ENCODE measurements around the gene WWC1. TPM values are rescaled to one million over a fixed set of nuclear protein-coding genes. Genes with fewer than 3 reads are reported as not detected.

WWC1 gene
- total and polyA plus RNA-seq, 9 of the 15 experiments (the other 6 are each of a cell fraction or from before 2014, with no cell fraction given), result under 0.01 to 0.54 (median 0.42) TPM; not detected in 6

- H3K27ac ChIP-seq (ENCODE audit: extremely low read depth, low read depth, low read length), result no peak overlapping the region
- CTCF ChIA-PET (ENCODE audit: low intra/inter-chr PET ratio), result no interaction called here
- H3K36me3 ChIP-seq (ENCODE audit: control insufficient read depth, insufficient read depth, low read length), result no peaks in the 10 kb centered on the region
- POLR2A ChIA-PET, result no interaction called here
- no peaks in the 10 kb centered on the region for H4K20me1 ChIP-seq (replicated peaks; ENCODE audit: control insufficient read depth, insufficient read depth, low read length)
- H3K9me1 ChIP-seq (ENCODE audit: control insufficient read depth, insufficient read depth, low read length), result no peaks in the 10 kb centered on the region
- no peaks in the 10 kb centered on the region for H3K9me3 ChIP-seq (replicated peaks; ENCODE audit: control insufficient read depth, insufficient read depth, low read depth, low read length)
- BruUV-seq (replicated peaks), result no TSS peak
- FAIRE-seq (no peak), ATAC-seq (no peak), DNase-seq (ENCODE audit: extremely low read depth in 1 of 4, low spot score in 3 of 4) (no peak)
- peaks cover 3 to 40% of the 10 kb centered on the region in 2 experiments; a peak in 2 of 5 replicates for H3K27me3 ChIP-seq (ENCODE audit: control insufficient read depth in 2 of 2, insufficient read depth in 2 of 2, low read length in 2 of 2)
- H3K79me2 ChIP-seq (ENCODE audit: control insufficient read depth, insufficient read depth, low read length), result no peaks in the 10 kb centered on the region
- no peak overlapping the region for H3K9ac ChIP-seq (ENCODE audit: insufficient read depth in 1 of 2, low read depth in 2 of 2, low read length in 2 of 2)
- in situ Hi-C loops (cut with MboI) (loop anchor here (10.0 kb wide), 1 partner anchor 155 kb away; no protein-coding TSS in a partner anchor), intact Hi-C loops (cut with micrococcal nuclease) (no loop called here)
- TF ChIP-seq NKRF (IDR thresholded peaks at IDR 0.05; ENCODE audit: borderline replicate concordance), result no peak
- no peak for TF ChIP-seq THRAP3 (IDR thresholded peaks at IDR 0.05; ENCODE audit: borderline replicate concordance)
- no peak for TF ChIP-seq ZHX1 (conservative IDR thresholded peaks at IDR 0.05; ENCODE audit: low read length)
- TF ChIP-seq HMG20B (CRISPR knock-in tag; IDR thresholded peaks at IDR 0.05), result no peak
- TF ChIP-seq ZNF79 (CRISPR knock-in tag; IDR thresholded peaks at IDR 0.05; ENCODE audit: low read depth), result no peak
- no peak for TF ChIP-seq MEF2D (tag; conservative IDR thresholded peaks at IDR 0.05; ENCODE audit: low read depth)
- TF ChIP-seq, protein P1, sequence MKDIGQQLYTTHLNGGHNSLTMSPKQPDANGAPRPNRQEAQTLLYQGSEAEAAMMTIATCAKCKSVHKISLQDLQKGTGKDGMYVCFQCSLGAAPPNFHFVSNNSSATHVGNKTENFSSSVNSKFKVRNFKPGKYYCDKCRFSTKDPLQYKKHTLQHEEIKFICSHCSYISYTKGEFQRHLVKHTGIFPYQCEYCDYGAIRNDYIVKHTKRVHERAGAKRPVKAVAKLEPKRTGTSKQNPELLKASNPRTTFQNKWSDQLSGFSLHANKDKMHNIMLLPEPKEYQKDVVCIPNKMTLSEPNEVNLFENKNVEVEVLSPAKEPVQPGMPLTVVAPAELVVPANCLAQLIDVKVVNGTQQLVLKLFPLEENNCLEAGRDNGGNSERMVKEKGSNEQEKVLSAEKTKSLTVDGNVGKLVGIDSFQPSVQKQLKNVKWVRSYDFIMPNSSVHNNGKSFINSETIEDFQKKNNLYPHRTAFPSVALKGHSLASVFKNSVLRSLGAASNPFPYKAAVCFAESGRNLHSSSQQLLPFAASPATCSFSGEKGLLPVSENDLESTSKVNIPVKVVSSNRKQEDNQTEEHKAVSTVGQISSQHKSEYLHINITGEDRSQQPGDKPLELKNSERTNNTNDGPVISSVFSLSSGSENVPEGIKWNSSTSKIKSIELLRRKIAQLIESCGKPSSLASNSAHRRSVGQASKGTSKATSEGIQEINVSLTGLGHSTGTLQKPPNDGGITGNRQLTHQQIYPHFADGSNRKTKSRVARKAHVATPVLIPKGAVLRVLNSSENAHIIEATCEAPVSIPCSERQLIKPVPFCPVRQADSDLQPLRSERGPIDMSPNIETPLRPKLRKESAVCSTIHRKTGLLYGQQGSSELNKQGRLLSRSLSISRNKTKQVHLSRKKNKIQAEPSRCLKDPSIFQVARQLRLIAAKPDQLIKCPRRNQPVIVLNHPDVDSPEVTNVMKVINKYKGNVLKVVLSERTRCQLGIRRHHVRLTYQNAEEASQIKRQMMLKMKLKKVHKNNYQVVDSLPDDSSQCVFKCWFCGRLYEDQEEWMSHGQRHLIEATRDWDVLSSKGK (CRISPR knock-in tag; IDR thresholded peaks at IDR 0.05), result no peak
- no peak for TF ChIP-seq ZNF134 (CRISPR knock-in tag; conservative IDR thresholded peaks at IDR 0.05)
- no peak for TF ChIP-seq FOXK1 (CRISPR knock-in tag; IDR thresholded peaks at IDR 0.05; ENCODE audit: borderline replicate concordance)
- TF ChIP-seq, protein P2, sequence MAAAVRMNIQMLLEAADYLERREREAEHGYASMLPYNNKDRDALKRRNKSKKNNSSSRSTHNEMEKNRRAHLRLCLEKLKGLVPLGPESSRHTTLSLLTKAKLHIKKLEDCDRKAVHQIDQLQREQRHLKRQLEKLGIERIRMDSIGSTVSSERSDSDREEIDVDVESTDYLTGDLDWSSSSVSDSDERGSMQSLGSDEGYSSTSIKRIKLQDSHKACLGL (CRISPR knock-in tag; IDR thresholded peaks at IDR 0.05; ENCODE audit: borderline replicate concordance, poor library complexity, severe bottlenecking), result no peak
- no peak for TF ChIP-seq SMARCE1 (IDR thresholded peaks at IDR 0.05)
- no peak for TF ChIP-seq SNIP1 (IDR thresholded peaks at IDR 0.05; ENCODE audit: low read depth)
- H3K4me2 ChIP-seq (ENCODE audit: insufficient read depth, low read length), result no peak overlapping the region
- H3K4me3 ChIP-seq, result no peak overlapping the region
- no peak overlapping the region for H2AFZ ChIP-seq (ENCODE audit: low read depth, low read length)
- no peaks in the 10 kb centered on the region for H3K4me1 ChIP-seq (replicated peaks in 1 of 2; ENCODE audit: control insufficient read depth in 2 of 2, insufficient read depth in 2 of 2, low read length in 2 of 2)
- WGBS (ENCODE audit: insufficient coverage, low coverage, missing lambda C conversion rate), result 2% methylated on average over 4 of the region's 4 CpGs
These were observed 138.9 kb downstream of the WWC1 start for GRCh38 chr5:168430296-168430695.

Data from K562 (cell line).